Spleen (tissue), 7 donors: ENCODE measurements around the gene TUBGCP2.

Experiments used
- POLR2A ChIP-seq, 3 donors: fragments of 450-650 bp; IDR thresholded peaks; one replicate each; pipeline ENCODE4 v1.5.1; 2017; ENCODE audit warnings: antibody characterized with exemption in 3 of 3, mild to moderate bottlenecking in 1 of 3
- TF ChIP-seq, protein P1 (sequence below), 11 experiments: fragments of 200-600 bp in 7 of 11; fragments of 450-650 bp in 4 of 11; sonication (generic) in 4 of 11; IDR thresholded peaks in 8 of 11; conservative IDR thresholded peaks in 3 of 11; 1 replicate in 7 of 11; 2 replicates in 4 of 11; pipeline versions ENCODE4 v1.4.0 to v1.8.0; 2016 to 2021; ENCODE audit warnings: antibody characterized with exemption in 11 of 11, inconsistent platforms in 4 of 11, mild to moderate bottlenecking in 1 of 11
- donor health status: DM: no; HTN: no; CAD: no; lungs with moderate emphysema.
- donor health status: DM: no; HTN: no; CAD: no.
- donor health status: DM: no; HTN: no; CAD: no.

DNA sequence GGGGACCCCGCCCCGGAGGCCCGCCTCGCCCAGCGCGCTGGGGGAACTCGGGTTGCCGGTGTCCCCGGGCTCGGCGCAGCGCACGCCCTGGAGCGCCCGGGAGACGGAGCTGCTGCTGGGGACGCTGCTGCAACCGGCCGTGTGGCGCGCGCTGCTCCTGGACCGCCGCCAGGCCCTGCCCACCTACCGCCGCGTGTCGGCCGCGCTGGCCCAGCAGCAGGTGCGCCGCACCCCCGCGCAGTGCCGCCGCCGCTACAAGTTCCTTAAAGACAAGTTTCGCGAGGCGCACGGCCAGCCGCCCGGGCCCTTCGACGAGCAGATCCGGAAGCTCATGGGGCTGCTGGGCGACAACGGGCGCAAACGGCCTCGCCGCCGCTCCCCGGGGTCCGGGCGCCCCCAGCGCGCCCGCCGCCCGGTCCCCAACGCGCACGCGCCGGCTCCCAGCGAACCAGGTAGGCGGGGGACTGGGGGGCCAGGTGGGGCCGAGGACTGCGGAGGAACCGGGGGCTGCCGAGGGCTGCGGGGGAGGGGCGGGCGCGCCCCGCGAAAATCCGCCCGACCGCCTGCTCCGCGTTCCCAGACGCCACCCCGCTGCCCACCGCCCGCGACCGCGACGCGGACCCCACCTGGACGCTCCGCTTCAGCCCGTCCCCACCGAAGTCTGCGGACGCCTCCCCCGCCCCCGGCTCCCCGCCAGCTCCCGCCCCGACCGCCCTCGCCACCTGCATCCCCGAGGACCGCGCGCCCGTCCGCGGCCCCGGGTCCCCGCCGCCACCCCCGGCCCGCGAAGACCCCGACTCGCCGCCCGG is 78.1 kb downstream of the TUBGCP2 start:
- TF ChIP-seq POLR2A (IDR thresholded peaks at IDR 0.05), result no peak
- TF ChIP-seq, protein P1, sequence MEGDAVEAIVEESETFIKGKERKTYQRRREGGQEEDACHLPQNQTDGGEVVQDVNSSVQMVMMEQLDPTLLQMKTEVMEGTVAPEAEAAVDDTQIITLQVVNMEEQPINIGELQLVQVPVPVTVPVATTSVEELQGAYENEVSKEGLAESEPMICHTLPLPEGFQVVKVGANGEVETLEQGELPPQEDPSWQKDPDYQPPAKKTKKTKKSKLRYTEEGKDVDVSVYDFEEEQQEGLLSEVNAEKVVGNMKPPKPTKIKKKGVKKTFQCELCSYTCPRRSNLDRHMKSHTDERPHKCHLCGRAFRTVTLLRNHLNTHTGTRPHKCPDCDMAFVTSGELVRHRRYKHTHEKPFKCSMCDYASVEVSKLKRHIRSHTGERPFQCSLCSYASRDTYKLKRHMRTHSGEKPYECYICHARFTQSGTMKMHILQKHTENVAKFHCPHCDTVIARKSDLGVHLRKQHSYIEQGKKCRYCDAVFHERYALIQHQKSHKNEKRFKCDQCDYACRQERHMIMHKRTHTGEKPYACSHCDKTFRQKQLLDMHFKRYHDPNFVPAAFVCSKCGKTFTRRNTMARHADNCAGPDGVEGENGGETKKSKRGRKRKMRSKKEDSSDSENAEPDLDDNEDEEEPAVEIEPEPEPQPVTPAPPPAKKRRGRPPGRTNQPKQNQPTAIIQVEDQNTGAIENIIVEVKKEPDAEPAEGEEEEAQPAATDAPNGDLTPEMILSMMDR (IDR thresholded peaks at IDR 0.05 in 8 of 11, conservative IDR thresholded peaks at IDR 0.05 in 3 of 11), result no peak
